Thyroid gland (tissue), 4 donors: ENCODE measurements around the gene GRB2. TPM values are rescaled to one million over a fixed set of nuclear protein-coding genes. Genes with fewer than 3 reads are reported as not detected.
"Not testable (repeated sequence)": the region's sequence is repeated elsewhere in the genome, so short reads cannot be mapped to it uniquely, and the experiment has no call there.

Source experiments
- DNase-seq, 2 donors: peaks; one replicate each; pipeline ENCODE4 v3.0.0-alpha.2; 2019
- H3K27ac ChIP-seq, 3 donors: fragments of 200-600 bp; sonication (generic); 1 replicate in 2 of 3; 2 replicates in 1 of 3; pipeline ENCODE4 v1.5.1; 2016 to 2019; ENCODE audit warnings: mild to moderate bottlenecking in 1 of 3, moderate library complexity in 1 of 3
- H3K27me3 ChIP-seq: fragments of 200-600 bp; sonication (generic); one replicate; pipeline ENCODE4 v1.5.1; 2019
- H3K36me3 ChIP-seq, 2 donors: fragments of 200-600 bp; sonication (generic); one replicate each; pipeline ENCODE4 v1.5.1; 2016 to 2019
- H3K4me1 ChIP-seq, 2 donors: fragments of 200-600 bp; sonication (generic); one replicate each; pipeline ENCODE4 v1.5.1; 2017 to 2019
- H3K4me3 ChIP-seq, 3 donors: fragments of 200-600 bp; sonication (generic); replicated peaks in 1 of 3; 1 replicate in 2 of 3; 2 replicates in 1 of 3; pipeline ENCODE4 v1.5.1; 2016; ENCODE audit warnings: mild to moderate bottlenecking in 1 of 3
- H3K9me3 ChIP-seq: fragments of 200-600 bp; sonication (generic); one replicate; pipeline ENCODE4 v1.5.1; 2017
- CTCF ChIP-seq, 6 experiments: fragments of 200-600 bp in 3 of 6; fragments of 450-650 bp in 3 of 6; sonication (generic) in 3 of 6; IDR thresholded peaks; one replicate each; pipeline ENCODE4 v1.5.1; 2016 to 2019; ENCODE audit warnings: antibody characterized with exemption in 6 of 6, mild to moderate bottlenecking in 2 of 6, inconsistent platforms in 1 of 6, moderate library complexity in 1 of 6
- POLR2A ChIP-seq, 2 donors: fragments of 450-650 bp; IDR thresholded peaks; one replicate each; pipeline ENCODE4 v1.6.1; 2017; ENCODE audit warnings: antibody characterized with exemption in 2 of 2, mild to moderate bottlenecking in 2 of 2, moderate library complexity in 1 of 2
- WGBS, 2 donors: methylation state at CpG; one replicate each; pipeline ENCODE4 v1.1.5; 2017; 5-methylcytosine and 5-hydroxymethylcytosine counted together
- intact Hi-C: fragments of 100-400 bp; cut with DNase I; formaldehyde crosslinking; loops from one replicate; pipeline ENCODE4 v1.15.1; 2023
- total RNA-seq, 4 donors: library from RNA; depleted of rRNA; stranded (reverse); fragments of >200 nt; gene quantifications; one replicate each; pipeline ENCODE4 v1.2.3, GENCODE V29; 2016

Gene GRB2
- total RNA-seq, 4 donors from 2014 or later, result 65.8 to 101 (median 97.3) TPM

GRCh38 chr17:75301502-75302206, 103.8 kb downstream of the GRB2 start:
- Histone ChIP-seq H3K36me3 (no peaks in the 10 kb centered on the region), H3K4me1 (no peaks in the 10 kb centered on the region), H3K27ac (no peak overlapping the region), H3K27me3 (no peaks in the 10 kb centered on the region), H3K9me3 (no peaks in the 10 kb centered on the region), H3K4me3 (no peak overlapping the region)
- intact Hi-C loops, result no loop called here
- 86 to 87% methylated on average over 17 of the region's 17 CpGs for WGBS, 2 donors
- no peak for DNase-seq
- TF ChIP-seq CTCF (IDR thresholded peaks at IDR 0.05) (no peak), POLR2A (IDR thresholded peaks at IDR 0.05) (no peak)

- intact Hi-C loops, result no loop called here
- no peaks in the 10 kb centered on the region for H3K4me1 ChIP-seq
- no peak for DNase-seq
- no peaks in the 10 kb centered on the region for H3K9me3 ChIP-seq
- no peak overlapping the region for H3K27ac ChIP-seq
- no peaks in the 10 kb centered on the region for H3K36me3 ChIP-seq
- no peak for TF ChIP-seq CTCF (IDR thresholded peaks at IDR 0.05)
- WGBS, 2 donors, result 78 to 84% methylated on average over 9 of the region's 9 CpGs
- no peaks in the 10 kb centered on the region for H3K27me3 ChIP-seq
- H3K4me3 ChIP-seq, result no peak overlapping the region
Observed at GRCh38 chr17:75301049-75301448, 104.4 kb downstream of the GRB2 start.

GRCh38 chr17:75300280-75300679, 105.2 kb downstream of the GRB2 start:
- intact Hi-C loops, result no loop called here
- WGBS, 2 donors, result 78 to 80% methylated on average over 7 of the region's 7 CpGs
- no peaks in the 10 kb centered on the region for H3K4me1 ChIP-seq
- no peak for DNase-seq
- H3K27me3 ChIP-seq, result no peaks in the 10 kb centered on the region
- no peak for TF ChIP-seq POLR2A (IDR thresholded peaks at IDR 0.05)
- TF ChIP-seq CTCF (IDR thresholded peaks at IDR 0.05), result no peak
- H3K9me3 ChIP-seq, result no peaks in the 10 kb centered on the region
- no peak overlapping the region for H3K4me3 ChIP-seq
- no peaks in the 10 kb centered on the region for H3K36me3 ChIP-seq
- no peak overlapping the region for H3K27ac ChIP-seq

GRCh38 chr17:75295201-75296158, 110.0 kb downstream of the GRB2 start:
- Histone ChIP-seq H3K27ac (no peak overlapping the region), H3K36me3 (no peaks in the 10 kb centered on the region), H3K27me3 (no peaks in the 10 kb centered on the region), H3K9me3 (no peaks in the 10 kb centered on the region), H3K4me3 (no peak overlapping the region), H3K4me1 (no peaks in the 10 kb centered on the region)
- TF ChIP-seq POLR2A (IDR thresholded peaks at IDR 0.05) (no peak), CTCF (IDR thresholded peaks at IDR 0.05) (no peak)
- no peak for DNase-seq
- intact Hi-C loops, result no loop called here
- WGBS, 2 donors, result 83 to 88% methylated on average over 8 of the region's 8 CpGs

GRCh38 chr17:75292810-75293448, 112.5 kb downstream of the GRB2 start:
- not testable (repeated sequence) for H3K27me3 ChIP-seq

More at GRCh38 chr17:75292810-75293448, 112.5 kb downstream of the GRB2 start:
- intact Hi-C loops, H3K9me3 ChIP-seq, H3K27ac ChIP-seq, H3K4me1 ChIP-seq, H3K36me3 ChIP-seq, DNase-seq, H3K4me3 ChIP-seq: not testable (repeated sequence)
- 78 to 81% methylated on average over 16 of the region's 16 CpGs for WGBS, 2 donors
